Bone marrow (tissue), 2 donors: ENCODE data around the gene RTL10.
"Not testable (repeated sequence)": the region's sequence is repeated elsewhere in the genome, so short reads cannot be mapped to it uniquely, and the experiment has no call there.

Experiments
- DNase-seq, 2 donors: peaks; one replicate each; lab custom pipeline; 2025; lab: John Stamatoyannopoulos, UW

RTL10 gene

GRCh38 chr22:19888131-19888746 is 33.6 kb upstream of the RTL10 start:
- DNase-seq, result no peak

GRCh38 chr22:19887256-19887985 is 32.7 kb upstream of the RTL10 start:
- peak in 1 of 2 donors; percentile 13 for DNase-seq

- DNase-seq, result peak; percentile 19 to 94
Observed at GRCh38 chr22:19886605-19887255, 32.1 kb upstream of the RTL10 start.

- no peak for DNase-seq
Observed at GRCh38 chr22:19885841-19886592, 31.3 kb upstream of the RTL10 start.

GRCh38 chr22:19884954-19885751 is 30.5 kb upstream of the RTL10 start:
- DNase-seq, result no peak

GRCh38 chr22:19884161-19884953 is 29.7 kb upstream of the RTL10 start:
- DNase-seq, result no peak

GRCh38 chr22:19883446-19883845 is 28.8 kb upstream of the RTL10 start:
- not testable (repeated sequence) for DNase-seq

GRCh38 chr22:19882446-19883381 is 28.0 kb upstream of the RTL10 start:
- DNase-seq, result no peak

- no peak for DNase-seq
Observed at GRCh38 chr22:19880786-19881569, 26.3 kb upstream of the RTL10 start.

GRCh38 chr22:19879992-19880785 is 25.5 kb upstream of the RTL10 start:
- no peak for DNase-seq

GRCh38 chr22:19879643-19879991 is 24.9 kb upstream of the RTL10 start:
- no peak for DNase-seq

GRCh38 chr22:19879246-19879570 is 24.5 kb upstream of the RTL10 start:
- DNase-seq, result no peak

GRCh38 chr22:19878461-19879245 is 24.0 kb upstream of the RTL10 start:
- DNase-seq, result no peak

- DNase-seq, result no peak
Observed at GRCh38 chr22:19877626-19878339, 23.1 kb upstream of the RTL10 start.

- DNase-seq, result no peak
Observed at GRCh38 chr22:19876941-19877625, 22.4 kb upstream of the RTL10 start.

GRCh38 chr22:19876314-19876940 is 21.8 kb upstream of the RTL10 start:
- DNase-seq, result no peak
